ENCODE data around the gene MAST4.

- no peak for TF ChIP-seq POLR2A (IDR thresholded peaks at IDR 0.05)
- no peak for TF ChIP-seq CTCF (IDR thresholded peaks at IDR 0.05)
Observed at GRCh38 chr5:66854416-66854815, 258.2 kb downstream of the MAST4 start.

All from uterus (tissue), 2 donors.